CD4-positive, alpha-beta T cell treated with Interleukin-17A for 1 hour (primary cell): Measurements from ENCODE around the gene CLSTN2.

ENCODE experiments used
- DNase-seq: peaks from one replicate; pipeline ENCODE4 v3.0.0-alpha.2; 2020

The CLSTN2 gene

GRCh38 chr3:140468407-140468806, 533.4 kb downstream of the CLSTN2 start:
- DNase-seq, result no peak

- DNase-seq, result no peak
Measured at GRCh38 chr3:140469491-140469890, 534.5 kb downstream of the CLSTN2 start.

- no peak for DNase-seq
Measured at GRCh38 chr3:140470211-140470610, 535.2 kb downstream of the CLSTN2 start.

- DNase-seq, result no peak
Measured at GRCh38 chr3:140470962-140471361, 536.0 kb downstream of the CLSTN2 start.

- no peak for DNase-seq
Measured at GRCh38 chr3:140472306-140473020, 537.5 kb downstream of the CLSTN2 start.

GRCh38 chr3:140487566-140487965, 552.6 kb downstream of the CLSTN2 start:
- DNase-seq, result no peak

- no peak for DNase-seq
Measured at GRCh38 chr3:140493271-140493670, 558.3 kb downstream of the CLSTN2 start.

GRCh38 chr3:140494970-140495369, 560.0 kb downstream of the CLSTN2 start:
- DNase-seq, result no peak

GRCh38 chr3:140497331-140497730, 562.3 kb downstream of the CLSTN2 start:
- no peak for DNase-seq

GRCh38 chr3:140499114-140499757, 564.3 kb downstream of the CLSTN2 start:
- DNase-seq, result no peak

- no peak for DNase-seq
Measured at GRCh38 chr3:140500473-140500872, 565.5 kb downstream of the CLSTN2 start.

- no peak for DNase-seq
Measured at GRCh38 chr3:140501061-140501769, 566.2 kb downstream of the CLSTN2 start.

- no peak for DNase-seq
Measured at GRCh38 chr3:140501770-140502364, 566.9 kb downstream of the CLSTN2 start.

- DNase-seq, result no peak
Measured at GRCh38 chr3:140505213-140505612, 570.2 kb downstream of the CLSTN2 start.

GRCh38 chr3:140505876-140506275, 570.9 kb downstream of the CLSTN2 start:
- no peak for DNase-seq

GRCh38 chr3:140508550-140508949, 573.6 kb downstream of the CLSTN2 start:
- DNase-seq, result no peak

GRCh38 chr3:140509534-140509933, 574.5 kb downstream of the CLSTN2 start:
- no peak for DNase-seq

GRCh38 chr3:140510303-140510861, 575.4 kb downstream of the CLSTN2 start:
- no peak for DNase-seq

- DNase-seq, result no peak
Measured at GRCh38 chr3:140521751-140522445, 586.9 kb downstream of the CLSTN2 start.

- DNase-seq, result no peak
Measured at GRCh38 chr3:140522653-140523380, 587.8 kb downstream of the CLSTN2 start.

- DNase-seq, result no peak
Measured at GRCh38 chr3:140523600-140523999, 588.6 kb downstream of the CLSTN2 start.

- no peak for DNase-seq
Measured at GRCh38 chr3:140527156-140527555, 592.2 kb downstream of the CLSTN2 start.
